AG08396 (cell line): Measurements from ENCODE around the gene PCDHGB5.
"Not testable (repeated sequence)": the region's sequence is repeated elsewhere in the genome, so short reads cannot be mapped to it uniquely, and the experiment has no call there.

ENCODE experiments used
- DNase-seq: peaks from one replicate; pipeline ENCODE4 v3.0.0; 2012; ENCODE audit warnings: low spot score, mixed read lengths

PCDHGB5 gene

DNA sequence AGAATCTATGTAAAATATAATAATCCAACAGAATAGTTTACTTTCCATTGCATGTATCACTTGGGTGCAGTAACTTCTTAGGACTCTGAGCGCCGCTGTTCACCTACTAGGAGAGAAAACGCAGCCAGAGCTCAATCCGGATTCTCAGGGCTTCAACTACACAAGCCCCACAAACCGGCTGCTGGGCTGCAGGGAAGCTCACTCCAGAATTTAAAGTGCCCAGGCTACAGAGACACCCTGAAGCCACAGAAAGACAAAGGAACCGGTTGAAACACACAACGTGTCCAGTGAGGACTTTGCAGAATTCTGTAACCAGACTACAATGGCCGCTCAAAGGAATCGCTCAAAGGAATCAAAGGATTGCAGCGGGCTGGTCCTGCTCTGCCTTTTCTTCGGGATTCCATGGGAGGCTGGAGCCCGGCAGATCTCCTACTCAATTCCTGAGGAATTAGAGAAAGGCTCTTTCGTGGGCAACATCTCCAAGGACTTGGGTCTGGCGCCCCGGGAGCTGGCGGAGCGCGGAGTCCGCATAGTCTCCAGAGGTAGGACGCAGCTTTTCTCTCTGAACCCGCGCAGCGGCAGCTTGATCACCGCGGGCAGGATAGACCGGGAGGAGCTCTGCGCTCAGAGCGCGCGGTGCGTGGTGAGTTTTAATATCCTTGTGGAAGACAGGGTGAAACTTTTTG lies 15.2 kb downstream of the PCDHGB5 start, which contains the start of gene PCDHGA10:
TSS of gene PCDHGA10 (plus strand) at position 134 of the 686 bp plus-strand sequence. CDS start at position 323, 189 bp downstream.
- DNase-seq: peak; percentile 81

DNA sequence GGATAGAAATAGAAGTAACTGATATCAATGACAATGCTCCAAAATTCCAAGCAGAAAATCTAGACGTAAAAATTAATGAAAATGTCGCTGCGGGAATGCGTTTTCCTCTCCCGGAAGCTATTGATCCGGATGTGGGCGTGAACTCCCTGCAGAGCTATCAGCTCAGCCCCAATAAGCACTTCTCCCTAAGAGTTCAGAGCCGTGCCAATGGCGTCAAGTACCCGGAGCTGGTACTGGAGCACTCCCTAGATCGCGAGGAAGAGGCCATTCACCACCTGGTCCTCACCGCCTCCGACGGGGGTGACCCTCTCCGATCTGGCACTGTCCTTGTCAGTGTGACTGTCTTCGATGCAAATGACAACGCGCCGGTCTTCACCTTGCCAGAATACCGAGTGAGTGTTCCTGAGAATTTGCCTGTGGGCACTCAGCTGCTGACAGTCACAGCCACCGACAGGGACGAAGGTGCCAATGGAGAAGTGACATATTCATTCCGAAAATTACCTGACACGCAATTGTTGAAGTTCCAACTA lies 15.9 kb downstream of the PCDHGB5 start:
- DNase-seq: no peak

DNA sequence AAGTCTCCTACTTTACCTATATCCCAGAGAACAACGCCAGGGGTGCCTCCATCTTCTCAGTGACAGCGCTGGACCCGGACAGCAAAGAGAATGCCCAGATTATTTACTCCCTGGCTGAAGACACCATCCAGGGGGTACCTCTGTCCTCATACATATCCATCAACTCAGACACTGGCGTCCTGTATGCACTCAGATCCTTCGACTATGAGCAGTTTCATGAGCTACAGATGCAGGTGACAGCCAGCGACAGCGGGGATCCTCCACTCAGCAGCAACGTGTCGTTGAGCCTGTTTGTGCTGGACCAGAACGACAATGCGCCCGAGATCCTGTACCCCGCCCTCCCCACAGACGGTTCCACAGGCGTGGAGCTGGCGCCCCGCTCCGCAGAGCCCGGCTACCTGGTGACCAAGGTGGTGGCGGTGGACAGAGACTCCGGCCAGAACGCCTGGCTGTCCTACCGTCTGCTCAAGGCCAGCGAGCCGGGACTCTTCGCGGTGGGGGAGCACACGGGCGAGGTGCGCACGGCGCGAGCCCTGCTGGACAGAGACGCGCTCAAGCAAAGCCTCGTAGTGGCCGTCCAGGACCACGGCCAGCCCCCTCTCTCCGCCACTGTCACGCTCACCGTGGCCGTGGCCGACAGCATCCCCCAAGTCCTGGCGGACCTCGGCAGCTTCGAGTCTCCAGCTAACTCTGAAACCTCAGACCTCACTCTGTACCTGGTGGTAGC lies 17.0 kb downstream of the PCDHGB5 start:
- DNase-seq: not testable (repeated sequence)

DNA sequence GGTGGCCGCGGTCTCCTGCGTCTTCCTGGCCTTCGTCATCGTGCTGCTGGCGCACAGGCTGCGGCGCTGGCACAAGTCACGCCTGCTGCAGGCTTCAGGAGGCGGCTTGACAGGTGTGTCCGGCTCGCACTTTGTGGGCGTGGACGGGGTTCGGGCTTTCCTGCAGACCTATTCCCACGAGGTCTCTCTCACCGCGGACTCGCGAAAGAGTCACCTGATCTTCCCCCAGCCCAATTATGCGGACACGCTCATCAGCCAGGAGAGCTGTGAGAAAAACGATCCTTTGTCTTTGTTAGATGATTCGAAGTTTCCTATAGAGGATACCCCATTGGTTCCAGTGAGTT lies 17.5 kb downstream of the PCDHGB5 start:
- not testable (repeated sequence) for DNase-seq

GRCh38 chr5:141417494-141418172 lies 19.9 kb downstream of the PCDHGB5 start, which contains the start of gene PCDHGB7:
Gene PCDHGB7 (plus strand): TSS chr5:141417677. CDS start chr5:141417860, 183 bp downstream.
- peak; percentile 78 for DNase-seq

DNA sequence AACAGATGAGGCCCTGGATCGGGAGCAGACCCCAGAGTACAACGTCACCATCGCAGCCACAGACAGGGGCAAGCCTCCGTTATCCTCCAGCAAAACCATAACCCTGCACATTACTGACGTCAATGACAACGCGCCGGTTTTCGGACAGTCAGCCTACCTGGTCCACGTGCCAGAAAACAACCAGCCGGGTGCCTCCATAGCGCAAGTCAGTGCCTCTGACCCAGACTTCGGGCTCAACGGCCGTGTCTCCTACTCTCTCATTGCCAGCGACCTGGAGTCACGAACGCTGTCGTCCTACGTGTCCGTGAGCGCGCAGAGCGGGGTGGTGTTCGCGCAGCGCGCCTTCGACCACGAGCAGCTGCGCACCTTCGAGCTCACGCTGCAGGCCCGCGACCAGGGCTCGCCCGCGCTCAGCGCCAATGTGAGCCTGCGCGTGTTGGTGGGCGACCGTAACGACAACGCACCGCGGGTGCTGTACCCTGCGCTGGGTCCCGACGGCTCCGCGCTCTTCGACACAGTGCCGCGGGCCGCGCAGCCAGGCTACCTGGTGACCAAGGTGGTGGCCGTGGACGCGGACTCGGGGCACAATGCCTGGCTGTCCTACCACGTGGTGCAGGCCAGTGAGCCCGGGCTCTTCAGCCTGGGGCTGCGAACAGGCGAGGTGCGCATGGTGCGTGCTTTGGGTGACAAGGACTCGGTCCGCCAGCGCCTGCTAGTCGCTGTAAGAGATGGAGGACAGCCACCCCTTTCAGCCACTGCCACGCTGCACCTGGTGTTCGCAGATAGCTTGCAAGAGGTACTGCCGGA lies 21.5 kb downstream of the PCDHGB5 start:
- DNase-seq: no peak

DNA sequence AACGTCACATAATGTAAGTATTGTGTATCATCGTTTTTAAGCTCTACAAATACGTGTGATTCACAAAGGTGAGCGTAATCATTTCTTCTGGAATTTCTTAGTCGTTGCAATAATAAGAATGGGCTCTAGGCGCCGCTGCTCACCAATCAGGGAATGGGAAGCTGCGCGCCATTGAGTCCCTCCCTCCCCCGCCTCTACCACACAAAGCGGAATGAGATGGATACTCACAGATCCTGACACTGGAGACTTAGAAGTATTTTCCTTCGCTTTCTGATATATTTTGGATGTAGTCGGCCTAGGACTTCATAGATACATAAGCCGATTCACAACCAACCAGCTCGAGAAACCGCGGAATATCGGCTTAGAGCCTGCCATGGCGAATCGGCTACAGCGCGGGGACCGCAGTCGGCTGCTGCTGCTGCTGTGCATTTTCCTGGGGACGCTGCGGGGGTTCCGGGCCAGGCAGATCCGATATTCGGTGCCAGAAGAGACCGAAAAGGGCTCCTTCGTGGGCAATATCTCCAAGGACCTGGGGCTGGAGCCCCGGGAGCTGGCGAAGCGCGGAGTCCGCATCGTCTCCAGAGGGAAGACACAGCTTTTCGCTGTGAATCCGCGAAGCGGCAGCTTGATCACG lies 23.2 kb downstream of the PCDHGB5 start, which contains the start of gene PCDHGA11:
TSS of gene PCDHGA11 (plus strand) at position 197 of the 634 bp plus-strand sequence. CDS start at position 374, 177 bp downstream.
- DNase-seq: peak; percentile 67

GRCh38 chr5:141421489-141421855 lies 23.7 kb downstream of the PCDHGB5 start:
- no peak for DNase-seq

DNA sequence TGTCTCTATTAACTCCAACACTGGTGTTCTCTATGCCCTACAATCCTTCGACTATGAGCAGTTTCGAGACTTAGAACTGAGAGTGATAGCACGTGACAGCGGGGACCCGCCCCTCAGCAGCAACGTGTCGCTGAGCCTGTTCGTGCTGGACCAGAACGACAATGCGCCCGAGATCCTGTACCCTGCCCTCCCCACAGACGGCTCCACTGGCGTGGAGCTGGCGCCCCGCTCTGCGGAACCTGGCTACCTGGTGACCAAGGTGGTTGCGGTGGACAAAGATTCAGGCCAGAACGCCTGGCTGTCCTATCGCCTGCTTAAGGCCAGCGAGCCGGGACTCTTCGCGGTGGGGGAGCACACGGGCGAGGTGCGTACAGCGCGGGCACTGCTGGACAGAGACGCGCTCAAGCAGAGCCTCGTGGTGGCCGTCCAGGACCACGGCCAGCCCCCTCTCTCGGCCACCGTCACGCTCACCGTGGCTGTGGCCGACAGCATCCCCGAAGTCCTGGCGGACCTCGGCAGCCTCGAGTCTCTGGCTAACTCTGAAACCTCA lies 25.1 kb downstream of the PCDHGB5 start:
- DNase-seq: no peak

DNA sequence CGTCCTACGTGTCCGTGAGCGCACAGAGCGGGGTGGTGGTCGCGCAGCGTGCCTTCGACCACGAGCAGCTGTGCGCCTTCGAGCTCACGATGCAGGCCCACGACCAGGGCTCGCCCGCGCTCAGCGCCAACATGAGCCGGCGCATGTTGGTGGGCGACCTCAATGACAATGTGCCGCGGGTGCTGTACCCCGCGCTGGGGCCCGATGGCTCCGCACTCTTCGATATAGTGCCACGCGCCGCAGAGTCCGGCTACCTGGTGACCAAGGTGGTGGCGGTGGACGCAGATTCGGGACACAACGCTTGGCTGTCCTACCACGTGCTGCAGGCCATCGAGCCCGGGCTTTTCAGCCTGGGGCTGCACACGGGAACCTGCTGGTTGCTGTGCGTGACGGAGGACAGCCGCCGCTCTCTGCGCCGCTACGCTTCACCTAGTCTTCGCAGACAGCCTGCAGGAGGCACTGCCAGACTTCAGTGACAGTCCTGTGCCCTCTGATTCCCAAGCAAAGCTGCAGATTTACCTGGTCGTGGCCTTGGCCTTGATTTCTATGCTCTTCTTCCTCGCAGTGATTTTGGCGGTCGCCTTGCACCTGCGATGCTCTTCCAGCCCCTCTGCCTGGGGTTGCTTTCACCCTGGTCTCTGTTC lies 30.2 kb downstream of the PCDHGB5 start:
- no peak for DNase-seq

GRCh38 chr5:141430332-141431113 lies 32.8 kb downstream of the PCDHGB5 start, which contains the start of gene PCDHGA12:
Gene PCDHGA12 (plus strand): TSS chr5:141430507. CDS start chr5:141430760, 253 bp downstream.
- peak; percentile 79 for DNase-seq

GRCh38 chr5:141431286-141431685 lies 33.5 kb downstream of the PCDHGB5 start:
- no peak for DNase-seq

- DNase-seq: not testable (repeated sequence)
Observed at GRCh38 chr5:141432308-141432707, 34.6 kb downstream of the PCDHGB5 start.

DNA sequence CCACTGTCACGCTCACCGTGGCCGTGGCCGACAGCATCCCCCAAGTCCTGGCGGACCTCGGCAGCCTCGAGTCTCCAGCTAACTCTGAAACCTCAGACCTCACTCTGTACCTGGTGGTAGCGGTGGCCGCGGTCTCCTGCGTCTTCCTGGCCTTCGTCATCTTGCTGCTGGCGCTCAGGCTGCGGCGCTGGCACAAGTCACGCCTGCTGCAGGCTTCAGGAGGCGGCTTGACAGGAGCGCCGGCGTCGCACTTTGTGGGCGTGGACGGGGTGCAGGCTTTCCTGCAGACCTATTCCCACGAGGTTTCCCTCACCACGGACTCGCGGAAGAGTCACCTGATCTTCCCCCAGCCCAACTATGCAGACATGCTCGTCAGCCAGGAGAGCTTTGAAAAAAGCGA lies 35.0 kb downstream of the PCDHGB5 start:
- not testable (repeated sequence) for DNase-seq

DNA sequence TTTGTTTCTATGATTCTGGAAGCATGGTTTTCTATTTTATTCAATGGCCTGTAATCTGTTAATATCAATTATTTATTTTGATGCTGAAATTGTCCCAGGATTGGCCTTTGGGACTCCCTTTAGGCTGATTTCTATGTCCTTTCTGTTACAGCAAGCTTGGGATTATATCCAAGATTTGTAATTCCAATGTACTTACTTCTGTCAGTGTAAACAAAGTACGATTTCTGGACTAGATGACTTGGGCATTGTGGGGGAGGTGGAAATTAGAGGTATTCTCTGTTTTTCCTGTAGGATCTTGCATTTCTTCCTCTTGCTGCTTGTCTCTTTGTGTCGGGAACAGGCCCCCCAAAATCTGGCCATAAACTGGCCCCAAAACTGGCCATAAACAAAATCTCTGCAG lies 36.3 kb downstream of the PCDHGB5 start:
- DNase-seq: peak; percentile 45

GRCh38 chr5:141437221-141437620 lies 39.5 kb downstream of the PCDHGB5 start:
- peak; percentile 58 for DNase-seq

DNA sequence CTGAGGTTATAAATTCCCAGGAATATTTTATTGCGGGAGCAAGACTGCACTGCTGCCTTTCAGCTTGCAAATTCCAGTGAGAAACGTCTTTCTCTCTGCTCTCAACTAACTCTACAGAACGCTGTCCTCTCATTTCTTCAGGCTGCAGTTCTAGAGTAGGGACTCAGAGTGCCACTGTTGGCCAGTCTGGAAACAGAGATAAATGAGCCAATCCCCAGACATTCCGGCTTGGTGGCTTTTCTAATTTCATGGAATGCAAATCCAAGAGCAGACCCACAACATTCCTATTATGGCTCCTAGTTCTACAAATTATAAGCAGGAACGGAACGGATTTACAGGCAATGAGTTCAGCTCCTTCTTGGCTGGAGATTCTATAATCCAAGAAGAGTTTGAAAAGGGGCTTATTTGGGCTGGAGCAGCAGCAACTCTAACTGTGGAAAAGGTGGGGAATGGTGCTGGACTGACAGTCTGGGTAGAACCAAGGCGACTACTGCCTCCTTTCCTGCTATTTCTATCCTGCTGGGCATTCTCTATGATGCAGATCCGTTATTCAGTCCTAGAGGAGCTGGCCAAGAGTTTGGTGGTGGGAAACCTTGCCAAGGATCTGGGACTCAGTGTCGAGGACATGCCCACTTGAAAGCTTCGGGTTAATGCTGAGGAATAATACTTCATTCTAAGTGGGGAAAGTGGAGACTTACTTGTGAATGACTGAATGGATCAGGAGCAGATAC lies 41.8 kb downstream of the PCDHGB5 start:
- DNase-seq: no peak

DNA sequence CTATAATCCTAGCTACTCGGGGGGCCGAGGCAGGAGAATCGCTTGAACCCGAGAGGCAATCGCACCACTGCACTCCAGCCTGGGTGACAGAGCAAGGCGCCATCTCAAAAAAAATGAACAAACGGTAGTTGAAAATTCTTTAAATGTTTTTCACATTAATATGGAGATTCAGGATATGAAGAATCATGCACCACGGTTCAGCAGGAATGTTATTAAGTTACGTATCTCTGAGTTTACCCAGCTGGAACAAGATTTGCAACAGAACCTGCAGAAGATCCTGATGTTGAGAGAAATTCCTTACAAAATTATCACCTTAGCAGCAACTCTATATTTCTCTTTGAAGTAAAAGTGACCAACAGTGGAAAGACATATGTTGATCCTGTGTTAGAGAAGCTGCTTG lies 42.6 kb downstream of the PCDHGB5 start:
- no peak for DNase-seq
